Measurements from ENCODE around the gene U2AF1.
A peak's percentile ranks its signal among the peaks of the same experiment; 100 is the strongest.
"Not testable (repeated sequence)": the region's sequence is repeated elsewhere in the genome, so short reads cannot be mapped to it uniquely, and the experiment has no call there.

Gene U2AF1

GRCh38 chr21:43101000-43101399 lies 6.4 kb downstream of the U2AF1 start:
- H3K27me3 ChIP-seq (ENCODE audit: insufficient read depth, low read length, poor library complexity); H2AFZ ChIP-seq (ENCODE audit: low read depth, low read length); H4K20me1 ChIP-seq (ENCODE audit: insufficient read depth, low read length); H3K36me3 ChIP-seq (ENCODE audit: insufficient read depth, low read length); H3K4me2 ChIP-seq (ENCODE audit: insufficient read depth, low read length); H3K4me1 ChIP-seq (ENCODE audit: insufficient read depth, low read length); H3K4me3 ChIP-seq (ENCODE audit: low read depth in 1 of 2, low read length in 2 of 2); H3K9me3 ChIP-seq (ENCODE audit: insufficient read depth, low read length, severe bottlenecking); H3K9ac ChIP-seq (ENCODE audit: low read depth, low read length); ATAC-seq (ENCODE audit: insufficient read depth, low read depth); H3K79me2 ChIP-seq (ENCODE audit: insufficient read depth, low read length); H3K27ac ChIP-seq (ENCODE audit: low read length); DNase-seq: not testable (repeated sequence)

DNA sequence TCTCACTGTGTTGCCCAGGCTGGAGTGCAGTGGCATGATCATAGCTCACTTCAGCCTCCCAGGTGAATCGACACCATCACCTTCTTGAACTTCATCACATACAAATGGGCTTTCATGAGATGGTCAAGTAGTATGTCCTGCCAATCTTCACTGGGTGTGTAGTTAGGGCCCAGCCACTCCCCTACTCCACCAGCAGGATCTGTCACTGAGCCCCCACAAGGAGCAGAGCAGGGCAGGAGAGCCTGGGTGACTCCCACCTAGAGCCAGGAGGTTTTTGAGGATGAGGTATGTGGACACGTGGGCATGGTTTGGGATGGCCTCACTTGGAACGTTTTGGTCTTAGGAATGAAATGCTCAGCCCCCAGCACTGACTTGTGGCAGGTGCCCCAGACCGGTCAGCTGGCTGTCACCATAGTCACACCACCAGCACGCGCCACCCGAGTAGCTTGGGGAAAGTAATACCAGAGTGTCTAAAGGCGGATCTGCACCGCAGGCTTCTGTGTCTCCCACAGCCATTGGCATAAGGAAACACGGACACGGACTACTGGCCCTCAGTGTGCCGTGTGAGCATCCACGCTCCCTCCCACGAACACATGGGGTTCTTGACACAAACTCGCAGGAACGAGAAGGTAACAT lies 15.3 kb downstream of the U2AF1 start:
- not testable (repeated sequence) for H3K27ac ChIP-seq (ENCODE audit: low read length); H3K79me2 ChIP-seq (ENCODE audit: insufficient read depth, low read length); H3K9ac ChIP-seq (ENCODE audit: low read depth, low read length); H3K36me3 ChIP-seq (ENCODE audit: insufficient read depth, low read length); H2AFZ ChIP-seq (ENCODE audit: low read depth, low read length); H3K27me3 ChIP-seq (ENCODE audit: insufficient read depth, low read length, poor library complexity); H3K4me1 ChIP-seq (ENCODE audit: insufficient read depth, low read length); H3K4me3 ChIP-seq (ENCODE audit: low read depth in 1 of 2, low read length in 2 of 2); H3K4me2 ChIP-seq (ENCODE audit: insufficient read depth, low read length); DNase-seq; H3K9me3 ChIP-seq (ENCODE audit: insufficient read depth, low read length, severe bottlenecking); H4K20me1 ChIP-seq (ENCODE audit: insufficient read depth, low read length)
- ATAC-seq (ENCODE audit: insufficient read depth, low read depth) = peak; percentile 37; the same call in 1 of the 3 replicates

DNA sequence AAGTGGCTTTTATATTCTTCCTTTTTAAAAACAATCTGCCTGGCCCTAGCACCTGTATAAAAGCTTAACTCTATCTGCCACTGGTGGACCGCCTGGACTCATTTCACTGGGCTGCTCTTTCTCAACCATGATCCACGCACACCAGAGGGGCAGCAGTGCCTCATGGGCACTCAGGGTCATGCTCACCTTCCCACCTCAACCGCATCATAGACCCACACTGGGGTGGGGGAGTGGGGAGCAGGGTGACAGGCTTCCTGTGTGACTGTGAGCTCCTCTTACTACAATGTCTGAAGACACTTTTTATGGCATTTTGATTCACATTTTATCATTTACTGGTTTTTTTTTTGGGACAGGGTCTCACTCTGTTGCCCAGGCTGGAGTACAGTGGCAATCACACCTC lies 16.4 kb downstream of the U2AF1 start:
- not testable (repeated sequence) for H3K27ac ChIP-seq (ENCODE audit: low read length); H2AFZ ChIP-seq (ENCODE audit: low read depth, low read length); H3K9ac ChIP-seq (ENCODE audit: low read depth, low read length); DNase-seq; H3K4me3 ChIP-seq (ENCODE audit: low read depth in 1 of 2, low read length in 2 of 2); H3K4me1 ChIP-seq (ENCODE audit: insufficient read depth, low read length); H3K27me3 ChIP-seq (ENCODE audit: insufficient read depth, low read length, poor library complexity); H3K4me2 ChIP-seq (ENCODE audit: insufficient read depth, low read length); H3K9me3 ChIP-seq (ENCODE audit: insufficient read depth, low read length, severe bottlenecking); H4K20me1 ChIP-seq (ENCODE audit: insufficient read depth, low read length); H3K36me3 ChIP-seq (ENCODE audit: insufficient read depth, low read length); H3K79me2 ChIP-seq (ENCODE audit: insufficient read depth, low read length)
- peak; percentile 17; the same call in 1 of the 3 replicates for ATAC-seq (ENCODE audit: insufficient read depth, low read depth)

DNA sequence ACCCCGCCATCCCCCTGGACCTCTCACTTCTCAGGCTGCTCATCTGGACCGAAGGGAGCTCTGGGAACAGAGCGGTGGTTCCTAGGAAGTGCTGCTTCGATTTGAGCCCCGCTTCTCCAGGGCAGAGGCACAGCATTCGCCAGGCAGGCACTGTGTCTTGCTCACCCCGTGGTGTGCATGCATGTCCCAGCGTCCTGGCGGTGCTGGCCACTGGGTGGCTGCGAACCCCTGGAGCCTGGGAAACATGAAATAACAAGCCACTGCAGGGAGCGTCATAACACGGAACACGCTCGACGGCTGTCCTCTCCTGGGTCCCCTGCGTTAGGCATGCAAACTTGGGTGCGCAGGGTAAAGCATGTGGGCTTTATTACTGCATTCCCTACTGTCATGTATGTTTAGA lies 17.9 kb downstream of the U2AF1 start:
- not testable (repeated sequence) for H3K4me1 ChIP-seq (ENCODE audit: insufficient read depth, low read length); H4K20me1 ChIP-seq (ENCODE audit: insufficient read depth, low read length); H3K9ac ChIP-seq (ENCODE audit: low read depth, low read length); H3K36me3 ChIP-seq (ENCODE audit: insufficient read depth, low read length); H3K4me2 ChIP-seq (ENCODE audit: insufficient read depth, low read length); H2AFZ ChIP-seq (ENCODE audit: low read depth, low read length); ATAC-seq (ENCODE audit: insufficient read depth, low read depth); H3K79me2 ChIP-seq (ENCODE audit: insufficient read depth, low read length); H3K9me3 ChIP-seq (ENCODE audit: insufficient read depth, low read length, severe bottlenecking); H3K4me3 ChIP-seq (ENCODE audit: low read depth in 1 of 2, low read length in 2 of 2); DNase-seq; H3K27ac ChIP-seq (ENCODE audit: low read length); H3K27me3 ChIP-seq (ENCODE audit: insufficient read depth, low read length, poor library complexity)

DNA sequence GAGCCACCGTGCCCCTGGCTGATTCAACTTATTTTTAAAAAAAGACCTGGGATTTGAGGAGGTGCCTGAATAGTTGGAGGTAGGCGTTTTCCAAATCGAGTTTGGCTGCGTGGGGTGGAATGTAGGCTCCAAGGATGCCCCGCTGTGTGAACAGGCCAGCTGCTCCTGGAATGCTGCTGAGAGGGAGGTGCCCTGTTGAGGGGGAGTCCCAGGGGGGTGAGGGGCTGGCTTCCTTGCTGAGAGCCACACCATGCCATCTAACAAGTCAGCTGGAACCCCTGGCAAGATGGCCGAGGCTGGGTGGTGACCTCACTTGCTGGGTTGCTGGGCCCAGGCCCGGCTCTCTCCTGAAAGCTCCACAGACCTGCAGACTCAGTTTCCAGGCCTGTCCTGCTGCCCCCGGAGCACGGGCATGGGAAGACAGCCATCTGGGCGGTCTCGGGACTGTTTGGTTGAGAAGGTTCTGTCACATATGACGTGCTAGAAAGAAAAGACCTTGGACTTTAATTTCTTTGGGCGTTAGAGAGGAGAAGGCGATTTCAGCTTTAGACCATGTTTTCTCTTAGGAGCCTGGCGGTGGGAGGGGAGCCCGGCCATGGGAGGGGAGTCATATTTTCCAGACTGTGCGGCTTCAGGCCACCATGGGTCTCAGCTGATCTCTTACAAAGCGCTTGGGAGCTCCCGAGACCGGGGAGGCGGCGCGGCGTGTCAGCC lies 24.6 kb downstream of the U2AF1 start:
- H3K9me3 ChIP-seq (ENCODE audit: insufficient read depth, low read length, severe bottlenecking); H3K36me3 ChIP-seq (ENCODE audit: insufficient read depth, low read length); H4K20me1 ChIP-seq (ENCODE audit: insufficient read depth, low read length); ATAC-seq (ENCODE audit: insufficient read depth, low read depth); H3K4me3 ChIP-seq (ENCODE audit: low read depth in 1 of 2, low read length in 2 of 2); H3K79me2 ChIP-seq (ENCODE audit: insufficient read depth, low read length); H3K4me1 ChIP-seq (ENCODE audit: insufficient read depth, low read length); H3K4me2 ChIP-seq (ENCODE audit: insufficient read depth, low read length); DNase-seq; H3K9ac ChIP-seq (ENCODE audit: low read depth, low read length); H2AFZ ChIP-seq (ENCODE audit: low read depth, low read length); H3K27me3 ChIP-seq (ENCODE audit: insufficient read depth, low read length, poor library complexity); H3K27ac ChIP-seq (ENCODE audit: low read length): not testable (repeated sequence)

DNA sequence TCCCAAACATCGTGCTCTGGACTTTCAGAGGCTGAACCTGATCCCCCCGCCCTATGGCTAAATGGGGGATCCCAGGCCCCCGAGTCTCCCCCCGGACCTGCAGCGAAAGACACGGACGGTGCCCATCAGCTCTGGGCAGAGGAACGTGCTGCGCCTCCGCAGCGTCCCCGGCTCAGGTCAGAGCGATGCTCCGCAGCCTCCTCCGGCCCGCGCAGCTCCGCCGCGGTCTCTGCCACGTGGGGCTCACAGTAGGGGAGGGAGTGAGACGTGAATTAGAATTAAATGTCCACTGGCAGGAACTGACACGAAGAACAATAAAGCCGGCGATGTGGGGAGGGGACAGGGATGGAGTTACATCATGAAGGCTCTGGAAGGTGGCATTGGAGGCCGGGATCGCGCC lies 30.7 kb downstream of the U2AF1 start:
- ATAC-seq (ENCODE audit: insufficient read depth, low read depth); H4K20me1 ChIP-seq (ENCODE audit: insufficient read depth, low read length); H3K9ac ChIP-seq (ENCODE audit: low read depth, low read length); H2AFZ ChIP-seq (ENCODE audit: low read depth, low read length); H3K27me3 ChIP-seq (ENCODE audit: insufficient read depth, low read length, poor library complexity); H3K9me3 ChIP-seq (ENCODE audit: insufficient read depth, low read length, severe bottlenecking); H3K36me3 ChIP-seq (ENCODE audit: insufficient read depth, low read length); H3K27ac ChIP-seq (ENCODE audit: low read length); DNase-seq; H3K4me3 ChIP-seq (ENCODE audit: low read depth in 1 of 2, low read length in 2 of 2); H3K79me2 ChIP-seq (ENCODE audit: insufficient read depth, low read length); H3K4me2 ChIP-seq (ENCODE audit: insufficient read depth, low read length); H3K4me1 ChIP-seq (ENCODE audit: insufficient read depth, low read length): not testable (repeated sequence)

GRCh38 chr21:43076023-43076637 lies 31.2 kb downstream of the U2AF1 start:
- not testable (repeated sequence) for H2AFZ ChIP-seq (ENCODE audit: low read depth, low read length); H3K4me3 ChIP-seq (ENCODE audit: low read depth in 1 of 2, low read length in 2 of 2); H3K27ac ChIP-seq (ENCODE audit: low read length); H3K36me3 ChIP-seq (ENCODE audit: insufficient read depth, low read length); H3K9ac ChIP-seq (ENCODE audit: low read depth, low read length); ATAC-seq (ENCODE audit: insufficient read depth, low read depth); H3K79me2 ChIP-seq (ENCODE audit: insufficient read depth, low read length); H3K4me2 ChIP-seq (ENCODE audit: insufficient read depth, low read length); DNase-seq; H3K9me3 ChIP-seq (ENCODE audit: insufficient read depth, low read length, severe bottlenecking); H3K4me1 ChIP-seq (ENCODE audit: insufficient read depth, low read length); H3K27me3 ChIP-seq (ENCODE audit: insufficient read depth, low read length, poor library complexity); H4K20me1 ChIP-seq (ENCODE audit: insufficient read depth, low read length)
